ENCODE measurements around the gene FCSK.
A peak's percentile ranks its signal among the peaks of the same experiment; 100 is the strongest.
"Not testable (repeated sequence)": the region's sequence is repeated elsewhere in the genome, so short reads cannot be mapped to it uniquely, and the experiment has no call there.

FCSK gene

GRCh38 chr16:70454222-70455034 is at the start of gene FCSK:
Gene FCSK, plus strand, starts transcription at chr16:70454595. Its CDS starts 8,596 bp downstream, at chr16:70463191.
- DNase-seq = peak; percentile 45

DNA sequence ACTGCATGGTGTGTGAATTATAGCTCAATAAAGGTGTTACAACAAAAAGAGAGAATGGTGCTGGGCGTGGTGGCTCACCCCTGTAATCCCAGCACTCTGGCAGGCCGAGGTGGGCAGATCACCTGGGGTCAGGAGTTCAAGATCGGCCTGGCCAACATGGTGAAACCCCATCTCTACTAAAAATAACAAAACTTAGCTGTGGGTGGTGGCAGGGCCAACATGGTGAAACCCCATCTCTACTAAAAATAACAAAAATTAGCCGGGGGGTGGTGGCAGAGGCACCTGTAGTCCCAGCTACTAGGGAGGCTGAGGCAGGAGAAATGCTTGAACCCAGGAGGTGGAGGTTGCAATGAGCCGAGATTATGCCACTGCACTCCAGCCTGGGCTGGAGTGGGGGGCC is 48.3 kb upstream of the FCSK start:
- not testable (repeated sequence) for DNase-seq

DNA sequence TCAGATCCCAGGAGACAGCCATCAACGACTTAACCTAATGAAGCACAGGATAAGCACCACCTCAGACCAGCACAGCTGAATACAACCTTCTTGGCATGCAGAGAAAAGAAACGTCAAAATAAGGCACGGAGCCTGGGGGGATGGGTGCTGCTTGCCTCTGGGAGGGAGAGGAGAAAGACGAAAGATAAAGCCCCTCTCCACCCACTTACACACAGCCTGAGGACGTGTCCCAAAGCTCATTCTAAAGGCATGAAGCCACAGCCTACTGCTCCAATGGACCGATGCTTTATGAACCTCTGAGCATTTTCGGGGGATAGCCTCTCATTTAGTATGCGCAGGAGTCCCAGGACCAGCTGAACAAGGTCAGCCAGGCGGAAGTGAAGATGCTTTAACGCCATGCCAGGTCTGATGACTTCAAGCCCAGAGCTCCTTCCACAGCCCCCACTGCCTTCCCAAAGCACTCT is 46.6 kb upstream of the FCSK start:
- DNase-seq = no peak

- DNase-seq = no peak
Measured at GRCh38 chr16:70410734-70411133, 43.7 kb upstream of the FCSK start.

DNA sequence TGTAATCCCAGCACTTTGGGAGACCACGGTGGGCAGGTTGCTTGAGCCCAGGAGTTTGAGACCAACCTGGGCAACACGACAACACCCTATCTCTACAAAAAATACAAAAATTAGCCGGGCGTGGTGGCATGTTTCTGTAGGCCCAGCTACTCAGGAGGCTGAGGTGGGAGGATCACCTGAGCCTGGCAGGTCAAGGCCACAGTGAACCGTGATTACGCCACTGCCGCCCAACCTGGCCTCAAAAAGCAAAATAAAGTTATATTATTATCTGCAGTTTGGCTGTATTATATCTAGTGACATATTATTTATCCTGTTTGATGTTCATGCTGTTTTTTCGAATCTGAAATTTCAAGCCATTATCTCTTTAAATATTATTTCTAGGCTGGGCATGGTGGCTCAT is 42.0 kb upstream of the FCSK start:
- no peak for DNase-seq

- DNase-seq = not testable (repeated sequence)
Measured at GRCh38 chr16:70413572-70413971, 40.8 kb upstream of the FCSK start.

DNA sequence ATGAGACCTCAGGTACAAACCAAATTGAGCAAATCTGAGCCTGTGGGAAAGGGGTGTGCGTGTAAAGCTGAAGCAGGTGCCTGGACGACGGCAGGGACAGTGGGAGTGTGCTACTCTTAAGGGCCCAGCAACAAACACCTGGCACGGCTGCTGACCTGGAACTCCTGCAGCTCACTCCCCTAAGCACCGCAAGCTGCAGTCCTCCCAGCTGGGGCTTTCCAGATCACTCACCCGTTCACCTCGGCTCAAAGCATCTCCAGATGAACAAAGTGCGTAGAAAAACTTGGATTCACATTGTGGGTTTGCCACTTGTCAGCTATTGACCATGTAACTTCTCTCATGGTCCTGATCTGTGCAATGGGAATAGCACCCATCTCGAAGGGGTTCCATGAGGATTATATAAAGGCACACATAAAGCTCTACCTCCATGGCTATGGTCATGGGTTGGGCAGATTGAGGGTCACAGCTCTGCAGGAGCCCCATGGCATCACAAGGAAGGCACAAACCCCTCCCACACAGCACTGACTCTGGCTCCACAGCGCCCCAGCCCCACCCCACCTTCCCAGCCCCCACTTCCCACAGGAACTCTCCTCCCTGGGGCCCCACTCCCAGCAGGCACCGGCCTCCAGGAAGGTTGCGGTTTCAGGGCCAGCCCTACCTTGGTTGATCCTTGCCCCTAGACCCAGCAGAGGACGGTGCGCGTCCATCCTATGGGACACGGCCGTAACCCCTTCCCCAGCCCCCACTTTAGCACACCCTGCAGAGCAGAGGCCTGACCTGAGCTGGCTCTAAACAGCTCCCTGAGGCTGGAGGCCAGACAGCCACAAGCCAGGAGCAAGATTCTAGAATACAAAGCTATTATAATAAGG is 37.4 kb upstream of the FCSK start:
- DNase-seq = no peak

DNA sequence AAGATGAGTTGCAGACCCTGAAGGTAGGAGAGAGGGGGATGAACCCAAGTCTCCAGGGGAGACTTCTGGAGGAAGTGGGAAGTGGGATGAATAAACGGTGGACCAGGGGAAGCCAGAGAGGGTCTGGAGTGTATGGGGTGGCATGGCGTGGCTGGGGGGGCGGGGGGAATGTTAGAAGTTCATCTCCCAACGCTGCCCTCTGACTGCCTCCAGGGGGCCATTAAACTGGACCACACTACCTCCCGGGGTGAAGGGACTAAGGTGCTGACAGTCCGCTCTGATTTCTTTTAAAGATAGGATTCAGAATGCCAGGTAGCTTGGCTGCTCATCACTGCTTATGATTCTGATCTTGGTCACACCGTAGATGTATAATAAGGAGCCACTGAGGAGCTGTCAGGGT is 36.7 kb upstream of the FCSK start:
- DNase-seq = no peak

DNA sequence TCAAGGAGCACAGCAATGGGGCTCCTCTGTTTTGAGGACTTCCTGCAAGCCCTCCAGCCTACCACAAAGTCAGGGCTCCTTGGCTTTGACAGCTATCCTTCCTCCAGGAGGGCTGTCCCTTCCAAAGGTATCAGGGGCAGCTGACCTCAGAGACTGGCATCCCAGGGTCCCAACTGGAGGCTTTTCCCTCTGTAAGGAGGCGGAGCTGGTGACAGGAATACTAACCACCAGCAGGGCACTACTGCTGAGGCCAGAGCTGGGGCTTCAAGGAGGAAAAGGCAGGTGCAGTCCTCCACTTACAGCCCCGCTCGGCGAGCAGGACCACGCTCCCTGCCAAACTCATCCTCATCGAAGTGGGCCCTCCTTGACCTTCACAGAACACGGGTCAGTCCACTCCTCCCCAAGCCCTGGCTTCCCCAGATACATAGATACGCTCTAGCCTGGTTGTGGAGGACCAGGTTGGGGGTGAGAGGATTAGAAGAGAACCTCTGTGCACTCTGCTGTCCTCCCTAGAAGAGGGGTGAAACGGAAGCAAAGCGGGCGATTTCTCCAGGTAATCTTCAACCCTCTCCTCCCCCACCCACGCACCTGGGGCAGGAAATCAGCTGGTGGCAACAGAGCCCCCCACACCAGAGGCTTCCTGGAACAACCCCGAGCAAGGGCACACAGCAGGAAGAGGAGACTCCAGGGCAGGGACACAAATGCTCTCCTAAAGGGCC is 36.0 kb upstream of the FCSK start:
- DNase-seq = no peak

- no peak for DNase-seq
Measured at GRCh38 chr16:70418993-70419318, 35.4 kb upstream of the FCSK start.

DNA sequence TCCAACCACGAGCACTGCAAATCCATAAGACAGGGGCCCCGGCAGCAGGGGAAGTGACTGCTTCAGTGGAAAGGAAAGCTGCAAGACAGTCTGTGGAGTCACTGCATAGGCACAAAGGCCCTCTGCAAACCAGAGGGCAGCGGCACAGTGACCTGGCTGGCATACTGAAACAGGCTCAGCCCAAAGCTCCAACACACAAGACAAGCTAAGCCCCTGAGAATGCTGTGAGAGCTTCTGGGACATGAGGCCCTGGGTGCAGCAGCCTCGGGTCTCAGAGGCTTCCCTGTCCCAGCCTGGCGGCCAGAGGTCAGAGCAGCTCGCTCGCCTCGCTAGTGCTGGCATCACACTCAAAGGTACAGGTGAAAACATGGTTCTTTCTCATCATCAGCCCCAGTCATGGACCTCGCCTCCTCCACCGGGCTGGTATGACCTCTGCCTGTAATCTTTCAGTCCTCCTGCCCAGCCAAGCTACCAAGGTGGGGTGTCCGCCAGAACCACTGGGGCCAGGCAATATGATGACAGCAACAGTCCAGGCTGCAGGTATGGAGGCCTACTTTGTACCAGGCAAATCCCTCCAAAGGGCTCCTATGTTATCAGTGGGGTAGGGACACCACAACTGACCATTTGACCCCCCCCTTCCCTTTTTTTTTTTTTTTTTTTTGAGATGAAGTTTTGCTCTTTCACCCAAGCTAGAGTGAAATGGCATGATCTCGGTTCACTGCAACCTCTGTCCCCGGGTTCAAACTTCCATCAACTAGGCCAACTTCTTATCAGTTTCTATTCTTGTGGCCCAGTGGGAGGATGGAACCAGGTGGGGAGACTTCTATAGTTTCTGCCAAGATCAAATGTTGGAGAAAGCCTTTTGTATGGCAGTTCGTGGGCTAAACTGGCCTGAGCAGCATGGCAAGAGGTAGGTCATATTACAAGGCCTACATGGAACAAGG is 34.7 kb upstream of the FCSK start:
- no peak for DNase-seq

DNA sequence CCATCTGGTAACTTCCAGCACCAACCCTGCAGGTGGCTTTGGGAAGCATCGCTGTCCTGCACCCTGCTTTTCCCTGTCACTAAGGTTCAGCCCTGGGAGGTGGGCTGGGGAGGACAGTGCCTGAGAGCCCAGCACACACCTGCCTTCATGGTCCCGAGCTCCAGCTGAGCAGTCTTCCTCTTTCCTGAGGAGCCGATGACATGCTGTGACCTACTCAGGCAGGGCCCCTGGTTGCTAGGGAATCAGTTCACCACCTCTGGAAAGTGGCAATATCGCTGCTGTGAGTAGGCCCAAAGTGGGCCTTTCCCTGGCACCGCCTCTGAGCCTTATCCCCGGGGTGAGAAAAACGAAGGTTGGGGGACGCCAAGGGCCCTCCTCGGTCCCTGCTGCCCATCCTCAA is 33.4 kb upstream of the FCSK start:
- DNase-seq = no peak

- DNase-seq = no peak
Measured at GRCh38 chr16:70421473-70422311, 32.7 kb upstream of the FCSK start.

DNA sequence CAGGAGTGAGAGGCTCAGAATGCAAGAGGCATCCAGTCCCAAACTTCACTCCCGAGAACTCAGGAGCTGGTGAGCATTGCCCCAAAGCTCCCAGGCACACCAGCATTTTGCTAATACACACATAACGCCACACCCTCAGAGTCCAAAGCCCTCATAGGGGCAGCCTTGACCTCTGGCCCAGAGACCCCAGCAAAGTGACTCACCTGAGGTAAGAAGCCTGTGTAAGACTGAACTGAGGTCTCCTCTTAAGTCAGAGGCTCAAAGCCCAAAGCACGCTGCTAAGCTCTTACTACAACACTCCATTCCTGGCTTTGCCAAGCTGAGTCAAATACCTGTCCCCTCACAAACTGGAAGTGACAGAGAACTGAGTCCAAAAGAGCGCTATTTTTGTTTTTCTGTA is 31.9 kb upstream of the FCSK start:
- no peak for DNase-seq

DNA sequence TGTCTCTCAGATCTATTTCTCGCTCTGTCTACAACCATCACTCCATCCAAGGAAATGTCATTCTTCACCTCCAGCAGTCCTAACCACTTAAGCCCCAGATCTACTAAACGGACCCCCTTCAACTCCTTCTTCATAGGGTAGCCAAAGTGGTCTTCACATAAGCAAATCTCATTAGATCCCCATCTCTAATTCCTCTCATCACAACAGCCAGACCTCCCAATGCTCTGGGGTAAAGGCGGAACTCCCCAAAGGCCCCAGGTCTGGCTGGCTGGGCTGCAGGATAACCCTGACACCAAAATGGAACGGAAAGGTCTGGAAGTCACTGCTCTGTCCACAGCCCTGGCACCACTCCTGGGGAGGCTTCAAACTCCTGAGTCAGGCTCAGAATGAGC is 26.6 kb upstream of the FCSK start:
- DNase-seq = no peak

GRCh38 chr16:70428178-70428998 is 26.0 kb upstream of the FCSK start:
- no peak for DNase-seq

DNA sequence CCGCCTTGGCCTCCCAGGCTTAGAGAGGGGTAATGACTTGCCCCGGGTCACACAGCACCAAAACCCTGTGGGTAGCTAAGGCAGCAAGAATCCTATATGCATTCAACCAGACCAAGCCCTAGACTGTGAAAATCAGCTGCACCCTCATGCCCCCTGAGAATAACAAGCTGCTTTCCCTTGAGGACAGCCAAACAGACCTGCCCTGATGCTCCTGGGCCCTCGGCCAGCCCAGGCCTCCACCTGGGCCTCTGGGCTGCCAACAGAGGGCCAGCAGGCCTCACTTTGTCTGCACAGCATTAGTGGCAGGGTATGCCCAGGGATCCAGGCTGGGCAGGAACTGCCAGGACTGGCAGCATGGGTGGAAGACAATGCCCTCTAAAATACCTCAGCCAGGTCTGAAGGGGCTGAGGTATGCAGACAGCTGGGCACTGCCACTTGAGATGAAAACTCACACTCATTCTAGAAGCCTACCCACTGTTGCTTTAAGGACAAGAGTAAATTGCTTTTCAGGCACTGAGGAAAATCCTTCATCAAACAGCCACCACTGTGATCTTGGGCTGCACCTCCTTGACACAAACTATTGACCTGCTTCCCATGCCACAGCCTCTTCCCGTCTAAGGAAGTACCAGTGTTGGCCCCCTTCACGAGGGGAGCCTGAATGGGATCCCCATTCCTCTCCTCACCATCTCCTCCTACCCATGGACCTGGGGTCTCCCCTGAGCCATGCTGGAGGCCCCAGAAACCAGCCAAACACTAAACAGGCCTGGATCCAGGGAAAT is 24.3 kb upstream of the FCSK start:
- DNase-seq = no peak

GRCh38 chr16:70430667-70431536 is 23.5 kb upstream of the FCSK start:
- no peak for DNase-seq

DNA sequence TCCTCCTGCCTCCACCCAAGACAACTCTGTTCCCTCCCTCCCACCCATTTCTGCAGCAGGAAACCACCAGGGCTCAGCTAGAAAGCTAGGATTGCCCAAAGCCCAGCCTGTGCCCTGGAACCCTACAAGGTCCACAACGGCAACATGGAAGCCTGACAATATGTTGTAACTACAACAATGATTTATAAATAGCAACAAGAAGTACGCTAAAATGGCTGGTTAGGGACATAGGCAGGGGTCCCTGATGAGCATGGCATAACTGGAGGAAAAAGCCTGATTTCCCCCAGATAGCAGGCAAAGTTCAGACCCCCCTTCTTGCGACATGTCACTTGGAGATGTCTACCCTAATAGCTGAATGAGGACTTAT is 22.1 kb upstream of the FCSK start:
- no peak for DNase-seq
